ENCODE data around the gene PACRG.
"Not testable (repeated sequence)": the region's sequence is repeated elsewhere in the genome, so short reads cannot be mapped to it uniquely, and the experiment has no call there.

PACRG gene

DNA sequence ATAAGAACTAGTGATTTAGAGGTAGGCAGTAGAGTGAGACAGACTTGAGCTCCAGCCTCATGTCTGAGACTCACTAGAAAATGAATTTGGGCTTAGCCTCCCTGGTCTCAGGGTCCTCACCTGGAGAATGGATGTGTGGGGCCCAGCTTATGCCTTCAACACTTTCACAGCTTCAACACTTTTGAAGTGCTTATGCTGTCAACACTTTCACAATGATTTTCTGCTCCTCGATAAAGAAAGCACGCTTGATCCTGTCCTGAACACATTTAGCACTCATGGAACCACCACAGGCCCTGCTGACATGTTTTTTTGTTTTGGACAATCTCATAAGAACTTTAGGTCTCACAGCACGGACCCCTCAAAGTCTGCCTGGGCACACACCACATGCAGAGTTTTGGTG is 229.3 kb downstream of the PACRG start:
- TF ChIP-seq TAF1 (IDR thresholded peaks at IDR 0.05; ENCODE audit: borderline replicate concordance, low read depth, low read length) (no peak), POLR2A (IDR thresholded peaks at IDR 0.05; ENCODE audit: low read depth, low read length) (no peak), POLR2AphosphoS5 (IDR thresholded peaks at IDR 0.05; ENCODE audit: low read depth, low read length) (no peak)
- FAIRE-seq: no peak
- DNase-seq (ENCODE audit: insufficient read length): no peak

GRCh38 chr6:162960679-162961457 is 233.1 kb downstream of the PACRG start:
- TF ChIP-seq TAF1 (IDR thresholded peaks at IDR 0.05; ENCODE audit: borderline replicate concordance, low read depth, low read length): no peak
- TF ChIP-seq POLR2A (IDR thresholded peaks at IDR 0.05; ENCODE audit: low read depth, low read length): no peak
- no peak for TF ChIP-seq POLR2AphosphoS5 (IDR thresholded peaks at IDR 0.05; ENCODE audit: low read depth, low read length)
- DNase-seq (ENCODE audit: insufficient read length) (no peak), FAIRE-seq (no peak)

DNA sequence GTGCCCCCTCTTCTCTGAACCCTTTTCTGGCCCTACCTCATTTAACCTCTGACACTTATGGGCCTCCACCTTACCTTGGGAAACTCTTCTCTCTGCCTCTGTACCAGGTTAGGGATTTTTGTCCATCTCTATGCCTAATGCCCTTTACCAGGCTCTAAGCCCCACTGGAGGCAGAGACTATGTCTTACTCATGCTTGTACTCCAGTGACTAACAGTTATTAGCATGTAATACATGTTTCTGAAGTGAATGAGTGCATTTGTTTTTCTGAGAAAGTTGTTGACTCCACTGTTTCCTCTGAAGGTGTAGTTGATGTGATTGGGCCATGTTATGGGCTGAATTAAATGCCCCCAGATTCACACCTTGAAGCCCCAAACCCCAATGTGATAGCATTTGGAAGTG is 234.3 kb downstream of the PACRG start:
- DNase-seq (ENCODE audit: insufficient read length): no peak
- FAIRE-seq: no peak
- TF ChIP-seq POLR2AphosphoS5 (IDR thresholded peaks at IDR 0.05; ENCODE audit: low read depth, low read length): no peak

DNA sequence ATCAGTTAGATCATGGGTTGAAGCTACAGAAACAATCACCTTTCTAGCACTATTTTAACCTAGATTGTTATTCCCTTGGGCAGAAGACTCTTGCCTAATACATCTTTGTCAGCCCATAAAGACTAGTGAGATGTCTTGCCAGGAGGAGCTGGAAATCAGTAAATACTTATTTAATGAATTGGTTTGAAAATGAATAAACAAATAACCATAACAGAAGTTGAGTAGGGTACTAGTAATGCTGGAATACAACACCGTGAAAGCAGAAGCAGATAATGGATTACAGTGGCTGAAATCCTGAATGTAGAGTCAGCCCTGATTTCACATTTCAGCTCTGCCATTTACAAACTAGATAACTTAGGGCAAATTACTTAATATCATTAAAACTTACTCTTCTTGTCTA is 236.1 kb downstream of the PACRG start:
- FAIRE-seq: no peak
- TF ChIP-seq POLR2A (IDR thresholded peaks at IDR 0.05; ENCODE audit: low read depth, low read length): no peak
- TF ChIP-seq TAF1 (IDR thresholded peaks at IDR 0.05; ENCODE audit: borderline replicate concordance, low read depth, low read length): no peak
- TF ChIP-seq POLR2AphosphoS5 (IDR thresholded peaks at IDR 0.05; ENCODE audit: low read depth, low read length): no peak

DNA sequence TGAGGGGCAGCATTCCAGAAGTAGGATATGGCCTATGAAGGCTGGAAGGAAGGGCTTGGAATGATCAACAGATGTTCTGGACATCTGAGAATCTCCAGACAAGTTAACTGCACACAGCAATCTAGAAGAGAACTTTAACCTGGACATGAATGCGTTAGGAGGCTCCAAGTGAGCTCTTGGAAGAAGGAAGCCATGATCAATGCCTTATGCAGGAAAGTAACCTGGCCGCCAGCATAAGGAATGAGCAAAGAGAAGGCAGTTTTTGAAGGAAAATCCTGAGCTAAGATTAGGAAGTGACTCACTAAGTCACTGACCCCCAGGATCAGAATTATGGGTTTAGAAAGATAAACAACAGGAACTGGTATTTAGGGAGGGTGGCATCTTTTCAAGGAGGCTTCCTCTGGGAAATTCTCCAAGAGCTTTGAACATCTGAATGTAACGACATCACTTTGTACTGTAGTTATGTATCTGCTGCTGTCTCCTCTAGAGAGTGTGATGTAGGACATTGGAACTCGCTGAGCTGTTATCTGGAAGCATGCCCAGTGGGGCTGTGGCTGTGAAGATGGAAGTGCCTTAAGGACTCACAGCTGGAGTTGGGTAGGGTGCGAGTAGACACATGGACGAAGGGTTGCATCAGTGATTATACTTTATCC is 236.8 kb downstream of the PACRG start:
- FAIRE-seq (no peak), DNase-seq (ENCODE audit: insufficient read length) (no peak)
- TF ChIP-seq TAF1 (IDR thresholded peaks at IDR 0.05; ENCODE audit: borderline replicate concordance, low read depth, low read length) (no peak), POLR2A (IDR thresholded peaks at IDR 0.05; ENCODE audit: low read depth, low read length) (no peak), POLR2AphosphoS5 (IDR thresholded peaks at IDR 0.05; ENCODE audit: low read depth, low read length) (no peak)

More for the DNA sequence above, 236.1 kb downstream of the PACRG start:
- DNase-seq (ENCODE audit: insufficient read length): no peak

GRCh38 chr6:162965366-162965765 is 237.6 kb downstream of the PACRG start:
- TF ChIP-seq TAF1 (IDR thresholded peaks at IDR 0.05; ENCODE audit: borderline replicate concordance, low read depth, low read length) (no peak), POLR2AphosphoS5 (IDR thresholded peaks at IDR 0.05; ENCODE audit: low read depth, low read length) (no peak), POLR2A (IDR thresholded peaks at IDR 0.05; ENCODE audit: low read depth, low read length) (no peak)
- no peak for DNase-seq (ENCODE audit: insufficient read length)
- no peak for FAIRE-seq

DNA sequence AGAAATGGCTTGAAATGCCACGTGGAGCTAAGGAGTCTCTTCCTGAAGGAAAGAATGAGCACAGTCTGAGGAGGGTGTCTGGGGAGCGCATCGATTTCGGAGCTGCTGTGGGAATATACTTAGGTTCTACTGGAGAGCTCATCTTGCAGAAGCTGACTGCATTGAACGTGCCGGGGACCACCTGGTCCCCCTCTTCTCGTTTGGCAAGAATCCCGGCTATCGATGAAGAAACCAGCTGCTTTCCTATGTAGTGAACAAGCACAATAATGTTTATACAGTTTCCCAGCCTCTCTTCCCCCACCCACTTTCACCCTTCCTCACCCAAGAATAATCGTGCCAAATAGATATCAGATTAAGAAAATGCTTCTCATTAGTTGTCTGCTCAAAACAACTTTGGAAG is 242.5 kb downstream of the PACRG start:
- FAIRE-seq (no peak), DNase-seq (ENCODE audit: insufficient read length) (no peak)
- no peak for TF ChIP-seq POLR2AphosphoS5 (IDR thresholded peaks at IDR 0.05; ENCODE audit: low read depth, low read length)
- no peak for TF ChIP-seq POLR2A (IDR thresholded peaks at IDR 0.05; ENCODE audit: low read depth, low read length)
- no peak for TF ChIP-seq TAF1 (IDR thresholded peaks at IDR 0.05; ENCODE audit: borderline replicate concordance, low read depth, low read length)

DNA sequence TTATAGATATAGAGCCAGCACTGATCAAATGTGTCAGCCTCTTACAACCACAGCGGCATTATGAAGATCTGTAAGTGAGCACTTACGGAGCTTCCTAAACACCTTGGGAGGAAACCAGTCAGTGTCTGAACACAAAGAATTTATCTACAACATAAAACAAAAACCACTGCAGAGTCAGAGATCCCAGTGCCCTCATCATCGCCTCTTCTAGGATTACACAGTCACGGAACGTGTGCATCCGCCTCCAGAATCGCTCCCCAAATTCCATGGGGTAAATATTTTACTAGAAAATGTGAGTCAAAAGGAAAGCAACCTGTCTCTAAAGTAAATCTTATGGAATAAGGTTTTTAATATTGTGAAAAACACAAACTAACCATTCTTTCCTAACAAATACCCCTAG is 243.6 kb downstream of the PACRG start:
- no peak for DNase-seq (ENCODE audit: insufficient read length)
- TF ChIP-seq POLR2AphosphoS5 (IDR thresholded peaks at IDR 0.05; ENCODE audit: low read depth, low read length) (no peak), TAF1 (IDR thresholded peaks at IDR 0.05; ENCODE audit: borderline replicate concordance, low read depth, low read length) (no peak)
- no peak for FAIRE-seq

DNA sequence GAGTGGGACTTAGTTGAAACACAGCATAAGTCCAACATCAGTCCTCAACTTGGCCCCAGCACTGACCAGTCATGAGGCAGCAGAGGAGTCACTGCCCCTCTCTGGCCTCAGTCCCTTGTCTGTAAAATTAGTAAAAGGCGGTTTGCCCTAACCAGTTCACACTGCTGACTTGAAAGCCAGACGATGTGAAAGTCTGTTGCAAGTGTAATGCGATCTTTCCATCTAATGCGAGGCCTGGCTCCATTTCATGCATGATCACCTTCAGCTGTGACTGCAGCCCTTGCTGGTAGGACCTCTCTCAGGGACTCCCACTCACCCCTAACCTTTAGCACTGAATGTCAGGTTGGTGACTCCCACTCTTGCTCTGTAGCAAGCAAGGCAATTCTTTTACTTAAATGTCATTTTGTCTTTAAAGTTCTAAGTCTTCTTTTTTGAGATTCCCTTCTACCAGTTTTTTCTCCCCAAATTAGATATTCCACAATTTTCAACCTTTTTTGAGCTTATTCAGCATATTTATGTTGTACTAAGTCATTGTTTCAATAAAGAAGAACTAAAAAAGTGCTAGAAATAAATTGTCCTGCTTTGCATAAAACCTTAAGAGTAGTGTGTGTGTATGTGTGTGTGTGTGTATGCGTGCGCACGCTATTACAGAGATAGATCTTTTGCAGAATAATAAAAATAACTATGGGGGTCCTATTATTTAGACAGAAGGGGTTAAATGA is 245.5 kb downstream of the PACRG start:
- no peak for DNase-seq (ENCODE audit: insufficient read length)
- TF ChIP-seq TAF1 (IDR thresholded peaks at IDR 0.05; ENCODE audit: borderline replicate concordance, low read depth, low read length) (no peak), POLR2AphosphoS5 (IDR thresholded peaks at IDR 0.05; ENCODE audit: low read depth, low read length) (no peak), POLR2A (IDR thresholded peaks at IDR 0.05; ENCODE audit: low read depth, low read length) (no peak)
- FAIRE-seq: no peak

GRCh38 chr6:162973980-162974379 is 246.2 kb downstream of the PACRG start:
- TF ChIP-seq TAF1 (IDR thresholded peaks at IDR 0.05; ENCODE audit: borderline replicate concordance, low read depth, low read length): no peak
- TF ChIP-seq POLR2A (IDR thresholded peaks at IDR 0.05; ENCODE audit: low read depth, low read length): no peak
- no peak for TF ChIP-seq POLR2AphosphoS5 (IDR thresholded peaks at IDR 0.05; ENCODE audit: low read depth, low read length)
- DNase-seq (ENCODE audit: insufficient read length) (no peak), FAIRE-seq (no peak)

DNA sequence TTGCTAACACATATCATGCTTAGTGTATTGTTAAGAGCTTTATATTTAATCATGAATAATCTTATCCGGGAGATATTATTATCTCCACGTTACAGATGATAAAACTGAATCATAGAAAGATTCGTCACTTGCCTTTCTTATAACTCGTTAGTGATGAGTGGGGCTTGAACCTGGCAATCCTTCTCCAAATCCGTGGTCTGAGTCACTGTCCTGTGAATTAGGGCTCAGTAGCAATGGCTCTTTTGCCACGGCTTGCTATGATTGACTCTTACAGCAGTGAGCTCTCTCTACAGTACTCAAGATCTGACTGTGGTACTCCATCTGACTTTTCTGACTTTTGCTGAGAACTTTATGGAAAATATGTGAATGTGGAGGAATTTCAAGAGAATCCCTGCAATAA is 246.9 kb downstream of the PACRG start:
- no peak for DNase-seq (ENCODE audit: insufficient read length)
- no peak for TF ChIP-seq TAF1 (IDR thresholded peaks at IDR 0.05; ENCODE audit: borderline replicate concordance, low read depth, low read length)
- no peak for TF ChIP-seq POLR2AphosphoS5 (IDR thresholded peaks at IDR 0.05; ENCODE audit: low read depth, low read length)
- TF ChIP-seq POLR2A (IDR thresholded peaks at IDR 0.05; ENCODE audit: low read depth, low read length): no peak
- no peak for FAIRE-seq

DNA sequence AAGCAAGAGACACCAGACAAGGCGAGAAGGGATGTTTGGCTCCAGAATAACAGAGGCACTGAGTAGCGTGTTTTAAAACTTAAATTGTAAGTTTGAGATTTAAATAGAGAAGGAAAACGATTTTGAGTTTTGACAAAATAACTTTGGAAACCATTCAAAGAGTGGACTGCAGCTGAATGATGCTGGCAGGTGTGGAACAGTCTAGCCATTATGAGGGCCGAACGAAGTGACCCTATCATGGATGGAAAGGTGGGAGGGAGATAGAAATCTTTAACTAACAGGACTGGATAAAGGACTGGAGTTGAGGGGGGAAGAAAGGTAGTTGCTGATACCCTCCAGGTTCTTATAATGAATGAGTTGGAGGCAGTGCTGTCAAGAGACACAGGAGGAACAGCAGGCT is 248.4 kb downstream of the PACRG start:
- DNase-seq (ENCODE audit: insufficient read length) (no peak), FAIRE-seq (no peak)
- TF ChIP-seq TAF1 (IDR thresholded peaks at IDR 0.05; ENCODE audit: borderline replicate concordance, low read depth, low read length): no peak

- not testable (repeated sequence) for FAIRE-seq; DNase-seq (ENCODE audit: insufficient read length)
Measured at GRCh38 chr6:162983234-162983633, 255.5 kb downstream of the PACRG start.

Data from GM12892 (cell line).